Hippocampal formation (tissue), 2 donors: ENCODE data around the gene PCDHGA2.
"Not testable (repeated sequence)": the region's sequence is repeated elsewhere in the genome, so short reads cannot be mapped to it uniquely, and the experiment has no call there.

Source experiments
- DNase-seq, 2 donors: peaks; one replicate each; lab custom pipeline; 2025; lab: John Stamatoyannopoulos, UW

The PCDHGA2 gene

DNA sequence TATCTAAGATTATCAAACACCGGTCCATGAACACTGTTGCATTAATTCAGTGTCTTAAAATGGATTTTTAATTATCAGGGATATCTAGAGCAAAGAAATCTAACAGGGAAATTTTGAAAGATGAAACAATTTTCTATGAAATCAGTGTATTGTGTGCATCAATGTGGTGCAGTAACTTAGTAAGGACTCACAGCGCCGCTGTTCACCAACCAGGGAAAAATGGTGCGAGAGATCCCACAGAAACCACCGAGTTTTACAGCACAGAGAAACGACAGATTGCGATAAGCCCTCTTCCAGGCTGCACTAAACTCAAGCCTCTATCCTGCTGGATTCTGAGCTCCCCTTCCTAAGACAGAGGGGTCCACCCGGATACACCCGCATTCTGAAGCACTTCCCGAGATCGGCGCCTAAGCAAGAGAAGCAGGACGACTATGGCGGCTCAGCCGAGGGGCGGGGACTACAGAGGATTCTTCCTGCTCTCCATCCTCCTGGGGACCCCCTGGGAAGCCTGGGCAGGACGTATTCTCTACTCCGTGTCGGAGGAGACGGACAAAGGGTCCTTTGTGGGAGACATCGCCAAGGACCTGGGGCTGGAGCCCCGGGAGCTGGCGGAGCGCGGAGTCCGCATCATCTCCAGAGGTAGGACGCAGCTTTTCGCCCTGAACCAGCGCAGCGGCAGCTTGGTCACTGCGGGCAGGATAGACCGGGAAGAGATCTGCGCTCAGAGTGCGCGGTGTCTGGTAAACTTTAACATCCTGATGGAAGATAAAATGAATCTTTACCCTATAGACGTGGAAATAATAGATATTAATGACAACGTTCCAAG, 44.1 kb downstream of the PCDHGA2 start, which contains the start of gene PCDHGA7:
Gene PCDHGA7 (plus strand): TSS at position 274 of the 826 bp plus-strand sequence. CDS start 158 bp downstream, at position 432.
- DNase-seq = no peak

DNA sequence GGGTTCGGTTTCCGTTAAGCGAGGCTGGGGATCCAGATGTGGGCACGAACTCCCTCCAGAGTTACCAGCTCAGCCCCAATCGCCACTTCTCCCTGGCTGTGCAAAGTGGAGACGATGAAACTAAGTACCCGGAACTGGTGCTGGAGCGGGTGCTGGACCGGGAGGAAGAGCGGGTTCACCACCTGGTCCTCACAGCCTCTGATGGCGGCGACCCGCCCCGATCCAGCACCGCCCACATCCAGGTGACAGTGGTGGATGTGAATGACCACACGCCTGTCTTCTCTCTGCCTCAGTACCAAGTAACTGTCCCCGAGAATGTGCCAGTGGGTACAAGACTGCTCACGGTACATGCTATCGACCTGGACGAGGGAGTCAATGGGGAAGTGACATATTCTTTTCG, 44.8 kb downstream of the PCDHGA2 start:
- DNase-seq = no peak

DNA sequence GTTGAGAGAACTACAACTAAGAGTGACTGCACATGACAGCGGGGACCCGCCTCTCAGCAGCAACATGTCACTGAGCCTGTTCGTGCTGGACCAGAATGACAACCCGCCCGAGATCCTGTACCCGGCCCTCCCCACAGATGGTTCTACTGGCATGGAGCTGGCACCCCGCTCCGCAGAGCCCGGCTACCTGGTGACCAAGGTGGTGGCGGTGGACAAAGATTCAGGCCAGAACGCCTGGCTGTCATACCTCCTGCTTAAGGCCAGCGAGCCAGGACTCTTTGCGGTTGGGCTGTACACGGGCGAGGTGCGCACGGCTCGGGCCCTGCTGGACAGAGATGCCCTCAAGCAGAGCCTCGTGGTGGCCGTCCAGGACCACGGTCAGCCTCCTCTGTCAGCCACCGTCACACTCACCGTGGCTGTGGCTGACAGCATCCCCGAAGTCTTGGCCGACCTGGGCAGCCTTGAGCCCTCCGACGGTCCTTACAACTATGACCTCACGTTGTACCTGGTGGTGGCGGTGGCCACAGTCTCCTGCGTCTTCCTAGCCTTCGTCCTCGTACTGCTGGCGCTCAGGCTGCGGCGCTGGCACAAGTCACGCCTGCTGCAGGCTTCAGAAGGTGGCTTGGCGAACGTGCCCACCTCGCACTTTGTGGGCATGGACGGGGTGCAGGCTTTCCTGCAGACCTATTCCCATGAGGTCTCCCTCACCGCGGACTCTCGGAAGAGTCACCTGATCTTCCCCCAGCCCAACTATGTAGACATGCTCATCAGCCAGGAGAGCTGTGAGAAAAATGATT, 46.1 kb downstream of the PCDHGA2 start:
- DNase-seq = no peak

DNA sequence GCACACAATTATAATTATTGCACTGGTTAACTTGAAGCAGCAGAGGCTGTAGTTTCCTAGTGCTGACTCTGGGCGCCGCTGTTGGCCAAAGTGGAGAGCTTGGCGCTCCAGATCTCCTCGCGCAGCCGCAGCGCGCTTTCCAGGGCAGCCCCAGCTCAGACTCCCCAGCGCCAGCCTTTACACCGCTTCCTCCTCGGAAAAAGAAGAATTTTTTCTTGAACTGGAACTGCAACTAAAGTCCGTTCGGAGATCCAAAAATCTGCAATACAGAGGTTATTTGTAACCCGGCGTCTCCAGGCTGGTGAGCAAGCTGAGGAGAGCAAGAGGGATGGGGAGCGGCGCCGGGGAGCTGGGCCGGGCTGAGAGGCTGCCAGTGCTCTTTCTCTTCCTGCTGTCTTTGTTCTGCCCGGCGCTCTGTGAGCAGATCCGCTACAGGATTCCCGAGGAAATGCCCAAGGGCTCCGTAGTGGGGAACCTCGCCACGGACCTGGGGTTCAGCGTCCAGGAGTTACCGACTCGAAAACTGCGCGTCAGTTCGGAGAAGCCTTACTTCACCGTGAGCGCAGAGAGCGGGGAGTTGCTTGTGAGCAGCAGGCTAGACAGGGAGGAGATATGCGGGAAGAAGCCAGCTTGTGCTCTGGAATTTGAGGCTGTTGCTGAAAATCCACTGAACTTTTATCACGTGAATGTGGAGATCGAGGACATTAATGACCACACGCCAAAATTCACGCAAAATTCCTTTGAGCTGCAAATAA, 49.2 kb downstream of the PCDHGA2 start, which contains the start of gene PCDHGB4:
Gene PCDHGB4 (plus strand): TSS at position 142 of the 755 bp plus-strand sequence. CDS start 187 bp downstream, at position 329.
- DNase-seq = not testable (repeated sequence)

DNA sequence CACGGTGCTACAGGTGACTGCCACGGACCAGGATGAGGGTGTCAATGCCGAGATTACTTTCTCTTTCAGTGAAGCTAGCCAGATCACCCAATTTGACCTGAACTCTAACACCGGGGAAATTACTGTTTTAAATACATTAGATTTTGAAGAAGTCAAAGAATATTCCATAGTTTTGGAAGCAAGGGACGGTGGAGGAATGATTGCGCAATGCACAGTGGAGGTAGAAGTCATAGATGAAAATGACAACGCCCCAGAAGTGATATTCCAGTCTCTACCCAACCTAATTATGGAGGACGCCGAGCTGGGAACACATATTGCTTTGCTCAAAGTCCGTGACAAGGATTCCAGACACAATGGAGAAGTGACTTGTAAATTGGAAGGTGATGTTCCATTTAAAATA, 50.1 kb downstream of the PCDHGA2 start:
- no peak for DNase-seq

DNA sequence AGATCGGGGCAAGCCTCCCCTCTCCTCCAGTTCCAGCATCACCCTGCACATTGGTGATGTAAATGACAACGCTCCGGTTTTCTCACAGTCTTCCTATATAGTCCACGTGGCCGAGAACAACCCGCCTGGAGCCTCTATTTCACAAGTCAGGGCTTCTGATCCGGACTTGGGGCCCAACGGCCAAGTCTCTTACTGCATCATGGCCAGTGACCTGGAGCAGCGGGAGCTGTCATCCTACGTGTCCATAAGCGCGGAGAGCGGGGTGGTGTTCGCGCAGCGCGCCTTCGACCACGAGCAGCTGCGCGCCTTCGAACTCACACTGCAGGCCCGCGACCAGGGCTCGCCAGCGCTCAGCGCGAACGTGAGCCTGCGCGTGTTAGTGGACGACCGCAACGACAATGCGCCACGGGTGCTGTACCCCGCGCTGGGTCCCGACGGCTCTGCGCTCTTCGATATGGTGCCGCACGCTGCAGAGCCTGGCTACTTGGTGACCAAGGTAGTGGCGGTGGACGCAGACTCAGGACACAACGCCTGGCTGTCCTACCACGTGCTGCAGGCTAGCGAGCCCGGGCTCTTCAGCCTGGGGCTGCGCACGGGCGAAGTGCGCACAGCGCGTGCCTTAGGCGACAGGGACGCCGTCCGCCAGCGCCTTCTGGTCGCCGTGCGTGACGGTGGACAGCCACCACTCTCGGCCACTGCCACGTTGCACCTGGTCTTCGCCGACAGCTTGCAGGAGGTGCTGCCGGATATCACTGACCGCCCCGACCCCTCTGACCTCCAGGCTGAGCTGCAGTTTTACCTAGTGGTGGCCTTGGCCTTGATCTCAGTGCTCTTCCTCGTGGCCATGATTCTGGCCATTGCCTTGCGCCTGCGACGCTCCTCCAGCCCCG, 50.8 kb downstream of the PCDHGA2 start:
- DNase-seq = no peak

DNA sequence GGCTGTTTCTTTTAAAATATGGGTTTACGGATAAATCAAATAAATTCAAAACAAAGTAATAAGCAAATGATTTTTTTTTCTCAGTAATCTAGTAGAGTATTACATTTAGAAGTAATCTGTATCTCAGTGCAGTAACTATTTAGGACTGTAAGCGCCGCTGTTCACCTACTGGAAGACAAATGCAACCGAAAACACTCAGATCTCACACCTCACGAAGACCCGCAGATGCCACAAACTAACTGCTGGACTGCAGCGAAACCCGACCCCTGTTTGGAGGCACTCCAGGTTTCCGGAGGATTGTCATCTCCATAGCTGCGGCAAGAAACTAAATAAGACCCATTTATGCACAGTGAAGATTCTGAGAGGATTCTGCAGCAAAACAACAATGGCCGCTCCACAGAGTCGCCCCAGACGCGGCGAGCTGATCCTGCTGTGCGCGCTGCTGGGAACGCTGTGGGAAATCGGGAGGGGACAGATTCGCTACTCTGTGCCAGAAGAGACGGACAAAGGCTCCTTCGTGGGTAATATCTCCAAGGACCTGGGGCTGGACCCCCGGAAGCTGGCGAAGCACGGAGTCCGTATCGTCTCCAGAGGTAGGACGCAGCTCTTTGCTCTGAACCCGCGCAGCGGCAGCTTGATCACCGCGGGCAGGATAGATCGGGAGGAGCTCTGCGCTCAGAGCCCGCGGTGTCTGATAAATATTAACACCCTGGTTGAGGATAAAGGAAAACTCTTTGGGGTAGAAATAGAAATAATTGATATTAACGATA, 54.1 kb downstream of the PCDHGA2 start, which contains the start of gene PCDHGA8:
Gene PCDHGA8 (plus strand): TSS at position 205 of the 770 bp plus-strand sequence. CDS start 181 bp downstream, at position 386.
- no peak for DNase-seq
